Measurements from ENCODE around the gene NAP1L1.

DNA sequence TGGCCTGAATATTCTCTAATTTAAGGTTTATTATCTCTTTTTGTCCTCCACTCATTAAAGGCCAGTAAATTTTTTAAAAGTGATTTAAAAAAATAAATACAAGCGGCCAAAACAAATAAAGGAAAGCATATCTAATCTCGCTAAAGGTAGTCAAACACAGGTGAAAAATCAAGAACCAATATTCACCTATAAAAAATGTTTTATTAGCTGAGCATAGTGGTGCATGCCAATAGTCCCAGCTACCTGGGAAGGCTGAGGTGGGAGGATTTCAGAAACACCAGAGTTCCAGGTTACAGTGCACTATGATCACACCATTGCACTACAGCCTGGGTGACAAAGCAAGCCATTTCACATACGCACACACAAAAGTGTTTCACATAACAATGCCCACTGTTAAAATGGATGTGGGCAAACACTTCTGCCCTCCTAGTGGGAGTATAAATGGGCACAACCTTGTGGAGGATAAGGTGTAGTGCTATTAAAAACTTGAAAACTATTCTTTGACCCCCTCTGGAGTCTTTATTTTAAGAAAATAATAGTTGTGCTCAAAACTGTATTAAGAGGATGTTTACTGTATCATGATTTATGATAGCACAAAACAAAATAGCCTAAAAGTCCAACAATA lies 32.7 kb upstream of the NAP1L1 start:
- TF ChIP-seq, protein P1, sequence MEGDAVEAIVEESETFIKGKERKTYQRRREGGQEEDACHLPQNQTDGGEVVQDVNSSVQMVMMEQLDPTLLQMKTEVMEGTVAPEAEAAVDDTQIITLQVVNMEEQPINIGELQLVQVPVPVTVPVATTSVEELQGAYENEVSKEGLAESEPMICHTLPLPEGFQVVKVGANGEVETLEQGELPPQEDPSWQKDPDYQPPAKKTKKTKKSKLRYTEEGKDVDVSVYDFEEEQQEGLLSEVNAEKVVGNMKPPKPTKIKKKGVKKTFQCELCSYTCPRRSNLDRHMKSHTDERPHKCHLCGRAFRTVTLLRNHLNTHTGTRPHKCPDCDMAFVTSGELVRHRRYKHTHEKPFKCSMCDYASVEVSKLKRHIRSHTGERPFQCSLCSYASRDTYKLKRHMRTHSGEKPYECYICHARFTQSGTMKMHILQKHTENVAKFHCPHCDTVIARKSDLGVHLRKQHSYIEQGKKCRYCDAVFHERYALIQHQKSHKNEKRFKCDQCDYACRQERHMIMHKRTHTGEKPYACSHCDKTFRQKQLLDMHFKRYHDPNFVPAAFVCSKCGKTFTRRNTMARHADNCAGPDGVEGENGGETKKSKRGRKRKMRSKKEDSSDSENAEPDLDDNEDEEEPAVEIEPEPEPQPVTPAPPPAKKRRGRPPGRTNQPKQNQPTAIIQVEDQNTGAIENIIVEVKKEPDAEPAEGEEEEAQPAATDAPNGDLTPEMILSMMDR (IDR thresholded peaks at IDR 0.05 in 8 of 11, conservative IDR thresholded peaks at IDR 0.05 in 3 of 11), result no peak
- TF ChIP-seq POLR2A (IDR thresholded peaks at IDR 0.05), result no peak
